T-helper 17 cell (primary cell): ENCODE data around the gene ACBD7. TPM values are rescaled to one million over a fixed set of nuclear protein-coding genes. Genes with fewer than 3 reads are reported as not detected.

Experiments used
- ATAC-seq: fragments of 150-1000 bp; cut with Tn5 transposase; 2 replicates; pipeline ENCODE4 v1.10.0; 2021; ENCODE audit warnings: mild to moderate bottlenecking, moderate library complexity
- DNase-seq, 3 donors: peaks; one replicate each; pipeline versions ENCODE4 v3.0.0 to v3.0.0-alpha.2; 2020 to 2021
- H3K9me3 ChIP-seq: one replicate; pipeline ENCODE4 v1.7.0; 2013; ENCODE audit warnings: low read length, mild to moderate bottlenecking; ENCODE audit not compliant: control insufficient read depth, poor library complexity, severe bottlenecking
- H3K27ac Mint-ChIP-seq: one replicate; pipeline ENCODE4 v1.8.0; 2022; ENCODE audit warnings: mild to moderate bottlenecking, moderate library complexity, mixed read lengths
- H3K27me3 Mint-ChIP-seq: one replicate; pipeline ENCODE4 v1.8.0; 2022; ENCODE audit warnings: mixed read lengths
- H3K36me3 Mint-ChIP-seq: one replicate; pipeline ENCODE4 v1.8.0; 2022; ENCODE audit warnings: low read depth, mixed read lengths
- H3K4me1 Mint-ChIP-seq: one replicate; pipeline ENCODE4 v1.8.0; 2022; ENCODE audit warnings: mild to moderate bottlenecking, mixed read lengths
- H3K4me3 Mint-ChIP-seq: one replicate; pipeline ENCODE4 v1.8.0; 2022; ENCODE audit warnings: mild to moderate bottlenecking, moderate library complexity, mixed read lengths
- total RNA-seq, 4 donors: library from RNA in 2 of 4; stranded (reverse) in 2 of 4; gene quantifications; one replicate each; pipeline ENCODE4 v1.2.3 and lab custom pipeline; 2022 to 2026

Gene ACBD7
- under 1 TPM in 1 of 2 donors, not detected in 1; 0.77 TPM for total RNA-seq
- 0.53 to 4.1 reads per million in 2 donors for total RNA-seq (lab: John Stamatoyannopoulos, UW)

DNA sequence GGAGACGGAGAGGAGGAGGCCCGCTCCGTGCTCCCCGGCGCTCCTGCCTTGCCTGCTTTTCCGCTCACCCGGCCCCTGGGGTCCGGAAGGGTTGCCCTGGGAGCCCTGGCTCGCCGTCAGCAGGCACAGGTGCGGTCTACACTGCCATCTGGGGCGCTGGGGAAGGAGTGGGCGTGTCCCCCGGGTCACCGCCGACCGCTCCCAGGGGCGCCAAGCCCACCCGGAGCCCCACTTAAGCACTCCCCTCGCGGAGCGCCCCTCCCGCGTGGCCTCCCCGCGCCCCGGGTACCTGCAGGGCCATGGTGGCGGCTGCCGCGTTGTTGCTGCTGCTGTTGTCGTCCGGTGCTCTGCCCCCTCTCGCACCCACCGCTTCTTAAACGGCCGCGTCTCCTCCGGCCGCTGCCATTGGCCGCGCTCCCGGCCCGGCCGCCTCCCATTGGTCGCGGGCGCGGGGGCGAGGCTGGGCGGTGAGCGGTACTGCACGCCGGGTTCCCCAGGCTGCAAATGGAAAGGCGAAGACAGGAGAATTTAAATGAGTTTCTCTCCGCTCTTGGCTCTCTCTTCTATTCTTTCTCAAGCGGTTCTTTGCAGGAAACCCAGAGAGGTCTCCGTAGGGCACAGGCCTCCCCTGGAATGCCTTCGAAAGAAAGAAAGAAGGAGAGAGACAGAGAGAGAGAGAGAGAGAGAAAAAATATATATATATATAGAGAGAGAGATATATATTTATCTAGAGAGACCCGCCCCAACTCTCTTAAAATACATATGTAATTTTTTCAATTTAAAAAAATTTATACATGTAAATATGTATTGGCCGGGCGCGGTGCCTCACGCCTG, at the start of gene ACBD7:
TSS of gene ACBD7 (minus strand) at position 349 of the 834 bp plus-strand sequence. CDS start at position 301, 48 bp downstream.
- Mint-ChIP-seq H3K36me3 (no peaks in the 10 kb centered on the region), H3K27me3 (no peaks in the 10 kb centered on the region), H3K4me1 (peaks cover 8% of the 10 kb centered on the region), H3K4me3 (peak within 1 kb of the TSS; percentile 81), H3K27ac (no peak within 1 kb of the TSS)
- H3K9me3 ChIP-seq: no peaks in the 10 kb centered on the region
- peak; percentile 95 for ATAC-seq
- peak; percentile 73 to 76 (median 74) for DNase-seq

- no peak for ATAC-seq
- H3K9me3 ChIP-seq: no peaks in the 10 kb centered on the region
- Mint-ChIP-seq H3K4me3 (no peak overlapping the region), H3K27me3 (no peaks in the 10 kb centered on the region), H3K27ac (peak overlapping the region; percentile 30), H3K36me3 (peaks cover 12% of the 10 kb centered on the region), H3K4me1 (peaks cover 25% of the 10 kb centered on the region)
- no peak for DNase-seq
Observed at GRCh38 chr10:15137636-15138035, 49.1 kb upstream of the ACBD7 start.

DNA sequence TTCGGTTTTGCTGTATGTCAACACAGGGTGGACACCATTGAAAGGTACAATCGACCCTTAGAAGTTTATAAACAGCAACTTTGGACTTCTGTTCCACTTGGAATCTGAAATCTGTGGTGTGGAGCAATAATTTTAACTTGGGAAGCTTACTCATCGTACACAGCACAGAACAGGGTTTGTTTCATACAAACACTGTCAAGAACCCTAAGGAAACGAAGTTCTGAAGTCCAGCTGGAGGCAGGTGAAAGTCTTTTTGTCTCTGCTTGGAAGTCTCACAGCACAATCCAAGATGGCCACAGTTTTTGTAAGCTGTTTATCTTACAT, 48.4 kb upstream of the ACBD7 start:
- no peak for DNase-seq
- no peaks in the 10 kb centered on the region for H3K27me3 Mint-ChIP-seq
- H3K4me1 Mint-ChIP-seq: peaks cover 20% of the 10 kb centered on the region
- peaks cover 12% of the 10 kb centered on the region for H3K36me3 Mint-ChIP-seq
- H3K9me3 ChIP-seq: no peaks in the 10 kb centered on the region
- H3K4me3 Mint-ChIP-seq: no peak overlapping the region
- no peak overlapping the region for H3K27ac Mint-ChIP-seq
- no peak for ATAC-seq

DNA sequence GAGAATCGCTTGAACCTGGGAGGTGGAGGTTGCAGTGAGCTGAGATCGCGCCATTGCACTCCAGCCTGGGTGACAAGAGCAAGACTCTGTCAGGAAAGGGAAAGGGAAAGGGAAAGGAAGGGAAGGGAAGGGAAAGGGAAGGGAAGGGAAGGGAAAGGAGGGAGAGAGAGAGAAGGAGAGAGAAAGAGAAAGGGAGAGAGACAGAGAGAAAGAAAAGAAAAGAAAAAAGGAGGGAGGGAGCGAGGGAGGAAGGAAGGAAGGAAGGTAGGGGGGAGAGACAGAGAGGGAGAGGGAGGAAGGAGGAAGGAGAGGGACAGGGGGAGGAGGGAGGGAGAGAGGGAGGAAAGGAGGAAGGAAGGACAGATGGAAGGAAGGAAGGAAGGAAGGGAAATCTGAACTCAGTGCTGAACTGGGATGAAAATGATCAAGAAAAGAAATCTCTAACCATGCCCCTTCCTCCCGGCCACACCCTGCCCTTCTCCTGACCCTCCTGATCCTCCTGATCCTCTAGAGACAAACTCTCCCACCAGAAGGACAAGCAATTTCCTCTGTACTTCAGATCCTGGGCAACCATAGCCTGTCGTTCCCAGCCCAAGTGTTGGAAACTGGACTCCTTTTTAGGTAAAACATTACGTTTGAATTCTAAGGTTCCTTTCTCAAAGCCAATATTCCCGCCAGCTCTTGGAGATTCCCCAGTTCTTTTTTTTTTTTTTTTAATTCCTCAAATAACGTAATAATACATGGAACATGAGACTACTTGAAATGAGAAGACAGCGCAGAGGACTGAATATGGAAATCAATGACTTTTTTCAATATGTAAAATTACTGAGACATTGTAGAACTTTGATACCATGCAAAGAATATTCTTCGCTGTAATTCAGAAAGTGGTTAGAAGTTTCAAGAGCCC, 47.8 kb upstream of the ACBD7 start:
- DNase-seq (no peak), ATAC-seq (no peak)
- Mint-ChIP-seq H3K4me1 (peaks cover 16% of the 10 kb centered on the region), H3K36me3 (peaks cover 12% of the 10 kb centered on the region), H3K27me3 (no peaks in the 10 kb centered on the region), H3K4me3 (no peak overlapping the region), H3K27ac (no peak overlapping the region)
- no peaks in the 10 kb centered on the region for H3K9me3 ChIP-seq

GRCh38 chr10:15131330-15131729, 42.8 kb upstream of the ACBD7 start:
- no peaks in the 10 kb centered on the region for H3K27me3 Mint-ChIP-seq
- peaks cover 15% of the 10 kb centered on the region for H3K36me3 Mint-ChIP-seq
- no peaks in the 10 kb centered on the region for H3K9me3 ChIP-seq
- no peak for DNase-seq
- H3K4me1 Mint-ChIP-seq: peaks cover 17% of the 10 kb centered on the region
- no peak for ATAC-seq
- H3K27ac Mint-ChIP-seq: peak overlapping the region; percentile 76
- no peak overlapping the region for H3K4me3 Mint-ChIP-seq

- no peaks in the 10 kb centered on the region for H3K9me3 ChIP-seq
- Mint-ChIP-seq H3K36me3 (peaks cover 10% of the 10 kb centered on the region), H3K4me3 (no peak overlapping the region), H3K27ac (peak overlapping the region; percentile 27), H3K27me3 (no peaks in the 10 kb centered on the region), H3K4me1 (peaks cover 16% of the 10 kb centered on the region)
- ATAC-seq: no peak
- DNase-seq: no peak
Observed at GRCh38 chr10:15124908-15125307, 36.3 kb upstream of the ACBD7 start.

GRCh38 chr10:15124190-15124589, 35.6 kb upstream of the ACBD7 start:
- Mint-ChIP-seq H3K4me1 (peaks cover 16% of the 10 kb centered on the region), H3K27ac (peak overlapping the region; percentile 83), H3K27me3 (no peaks in the 10 kb centered on the region), H3K4me3 (peak overlapping the region; percentile 55), H3K36me3 (peaks cover 12% of the 10 kb centered on the region)
- H3K9me3 ChIP-seq: no peaks in the 10 kb centered on the region
- ATAC-seq (no peak), DNase-seq (no peak)

DNA sequence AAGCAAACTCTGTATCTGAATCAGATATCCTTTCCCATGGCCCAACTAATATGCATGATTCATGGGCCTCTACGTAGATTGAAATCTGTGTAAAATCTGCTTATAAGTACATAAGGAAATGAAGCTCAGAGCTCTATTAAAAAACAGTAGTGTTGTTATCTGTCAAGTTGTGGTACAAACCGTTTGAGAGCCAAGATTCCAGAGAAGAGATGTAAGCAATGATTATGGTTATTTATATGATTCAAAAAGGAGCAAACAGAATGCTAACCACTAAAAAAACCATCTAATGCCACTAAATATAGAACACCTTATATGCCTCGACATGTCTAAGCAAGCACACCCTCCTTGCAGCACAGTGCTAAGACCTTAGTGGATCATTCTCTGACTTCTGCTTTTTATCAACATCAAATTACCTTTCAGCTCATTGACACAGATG, 35.2 kb upstream of the ACBD7 start:
- Mint-ChIP-seq H3K27ac (peak overlapping the region; percentile 83), H3K4me3 (peak overlapping the region; percentile 55), H3K36me3 (peaks cover 12% of the 10 kb centered on the region), H3K4me1 (peaks cover 16% of the 10 kb centered on the region), H3K27me3 (no peaks in the 10 kb centered on the region)
- ATAC-seq (peak; percentile 40), DNase-seq (no peak)
- no peaks in the 10 kb centered on the region for H3K9me3 ChIP-seq

- Mint-ChIP-seq H3K4me1 (peaks cover 12% of the 10 kb centered on the region), H3K27me3 (no peaks in the 10 kb centered on the region), H3K36me3 (peaks cover 8% of the 10 kb centered on the region), H3K27ac (peak overlapping the region; percentile 83), H3K4me3 (no peak overlapping the region)
- no peak for DNase-seq
- ATAC-seq: peak; percentile 57
- H3K9me3 ChIP-seq: no peaks in the 10 kb centered on the region
Observed at GRCh38 chr10:15122477-15123030, 34.0 kb upstream of the ACBD7 start.

DNA sequence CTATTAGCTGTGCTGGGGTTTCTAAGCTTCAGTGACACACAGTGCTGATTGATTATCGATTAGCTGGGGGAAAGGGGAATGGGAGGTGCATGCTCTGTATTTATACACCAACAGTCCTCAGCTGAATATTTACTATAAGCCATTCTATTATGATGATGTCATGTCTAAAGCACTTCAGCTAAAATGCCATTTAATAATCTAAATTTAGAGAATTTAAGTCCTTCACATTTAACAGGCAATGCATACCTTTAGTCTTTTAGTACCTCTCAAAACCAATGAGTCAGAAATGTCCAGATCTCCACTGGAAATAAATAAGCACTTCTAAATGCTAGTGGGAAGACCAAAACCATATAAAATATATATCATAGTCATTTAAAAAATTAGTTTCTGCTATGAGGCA, 33.1 kb upstream of the ACBD7 start:
- peaks cover 12% of the 10 kb centered on the region for H3K4me1 Mint-ChIP-seq
- no peak overlapping the region for H3K4me3 Mint-ChIP-seq
- no peak for DNase-seq
- ATAC-seq: no peak
- H3K9me3 ChIP-seq: no peaks in the 10 kb centered on the region
- no peaks in the 10 kb centered on the region for H3K27me3 Mint-ChIP-seq
- H3K27ac Mint-ChIP-seq: peak overlapping the region; percentile 27
- H3K36me3 Mint-ChIP-seq: peaks cover 8% of the 10 kb centered on the region

DNA sequence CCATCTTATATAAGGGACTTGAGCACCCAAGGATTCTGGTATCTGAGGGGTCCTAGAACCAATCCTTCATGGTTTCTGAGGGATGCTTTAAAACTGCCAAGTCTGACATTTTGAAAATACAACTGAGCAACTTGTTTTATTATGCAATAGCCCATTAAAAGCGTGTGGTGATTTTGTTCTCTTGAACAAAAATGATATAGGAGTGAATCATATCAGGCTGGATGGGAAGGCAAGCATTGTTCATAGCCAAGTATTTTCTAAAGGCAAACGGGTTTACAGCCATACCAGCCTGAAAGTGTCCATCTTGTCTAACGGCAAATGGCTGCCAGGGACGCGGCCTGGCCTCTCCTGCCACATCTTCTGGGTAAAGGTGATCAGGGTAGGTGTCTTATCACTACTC, 31.9 kb upstream of the ACBD7 start:
- H3K9me3 ChIP-seq: no peaks in the 10 kb centered on the region
- Mint-ChIP-seq H3K27me3 (no peaks in the 10 kb centered on the region), H3K4me1 (peaks cover 12% of the 10 kb centered on the region), H3K27ac (no peak overlapping the region), H3K4me3 (no peak overlapping the region), H3K36me3 (peaks cover 11% of the 10 kb centered on the region)
- no peak for ATAC-seq
- no peak for DNase-seq

GRCh38 chr10:15118615-15119014, 30.0 kb upstream of the ACBD7 start:
- no peaks in the 10 kb centered on the region for H3K27me3 Mint-ChIP-seq
- no peaks in the 10 kb centered on the region for H3K9me3 ChIP-seq
- no peak overlapping the region for H3K4me3 Mint-ChIP-seq
- no peak for ATAC-seq
- H3K4me1 Mint-ChIP-seq: peaks cover 5% of the 10 kb centered on the region
- peaks cover 7% of the 10 kb centered on the region for H3K36me3 Mint-ChIP-seq
- no peak overlapping the region for H3K27ac Mint-ChIP-seq
- no peak for DNase-seq

DNA sequence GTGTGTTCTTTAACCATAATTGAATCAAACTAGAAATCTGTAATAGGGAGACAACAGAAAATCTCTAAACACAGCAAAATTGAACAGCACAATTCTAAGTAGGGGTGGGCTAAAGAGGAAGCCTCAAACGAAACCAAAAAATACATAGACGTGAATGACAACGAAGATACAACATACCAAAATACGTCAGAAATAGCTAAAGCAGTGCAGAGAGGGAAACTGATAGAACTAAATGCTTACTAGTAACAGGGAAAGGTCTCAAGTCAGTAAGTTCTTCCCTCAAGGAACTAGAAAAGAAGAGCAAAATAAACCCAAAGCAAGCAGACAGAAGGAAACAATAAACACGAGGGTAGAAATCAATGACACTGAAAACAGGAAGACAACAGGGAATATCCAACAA, 27.6 kb upstream of the ACBD7 start:
- no peak overlapping the region for H3K4me3 Mint-ChIP-seq
- DNase-seq (no peak), ATAC-seq (no peak)
- H3K27ac Mint-ChIP-seq: no peak overlapping the region
- H3K4me1 Mint-ChIP-seq: peaks cover 8% of the 10 kb centered on the region
- H3K27me3 Mint-ChIP-seq: no peaks in the 10 kb centered on the region
- H3K9me3 ChIP-seq: no peaks in the 10 kb centered on the region
- H3K36me3 Mint-ChIP-seq: peaks cover 13% of the 10 kb centered on the region
